Left lobe of liver (tissue), 1 donor: Measurements from ENCODE around the gene RLBP1. TPM values are rescaled to one million over a fixed set of nuclear protein-coding genes. Genes with fewer than 3 reads are reported as not detected.

Experiments
- total RNA-seq: library from RNA; stranded (reverse); gene quantifications from one replicate; pipeline ENCODE4 v1.2.1, GENCODE V29; 2021
- donor health status: DM: no; HTN: yes; CAD: no.

RLBP1 gene
- total RNA-seq, 1 donor from 2014 or later: not detected

Other genes with a start within 250 kb of the RLBP1 start
- 385 TPM for gene ABHD2, start 133.1 kb downstream of the RLBP1 start, total RNA-seq
- gene FANCI, start 22.4 kb upstream of the RLBP1 start, total RNA-seq: 3.3 TPM
- 36.0 TPM for gene POLG, start 113.2 kb upstream of the RLBP1 start, total RNA-seq